Measurements from ENCODE around the gene VPS54.
A peak's percentile ranks its signal among the peaks of the same experiment; 100 is the strongest.
"Not testable (repeated sequence)": the region's sequence is repeated elsewhere in the genome, so short reads cannot be mapped to it uniquely, and the experiment has no call there.

The VPS54 gene

GRCh38 chr2:63849381-63850203 lies 169.6 kb downstream of the VPS54 start:
- TF ChIP-seq CTCF (IDR thresholded peaks at IDR 0.05; ENCODE audit: low read length, missing control alignments), result no peak
- peak; percentile 44 for DNase-seq (ENCODE audit: low read depth)
- H3K4me3 ChIP-seq (replicated peaks; ENCODE audit: low read depth, low read length), result no peak overlapping the region

GRCh38 chr2:63847571-63847970 lies 171.7 kb downstream of the VPS54 start:
- not testable (repeated sequence) for DNase-seq (ENCODE audit: low read depth); H3K4me3 ChIP-seq (replicated peaks; ENCODE audit: low read depth, low read length)

GRCh38 chr2:63846487-63846886 lies 172.7 kb downstream of the VPS54 start:
- no peak overlapping the region for H3K4me3 ChIP-seq (replicated peaks; ENCODE audit: low read depth, low read length)
- DNase-seq (ENCODE audit: low read depth), result no peak
- no peak for TF ChIP-seq CTCF (IDR thresholded peaks at IDR 0.05; ENCODE audit: low read length, missing control alignments)

GRCh38 chr2:63845866-63846265 lies 173.4 kb downstream of the VPS54 start:
- no peak for DNase-seq (ENCODE audit: low read depth)
- no peak for TF ChIP-seq CTCF (IDR thresholded peaks at IDR 0.05; ENCODE audit: low read length, missing control alignments)
- no peak overlapping the region for H3K4me3 ChIP-seq (replicated peaks; ENCODE audit: low read depth, low read length)

GRCh38 chr2:63844616-63845015 lies 174.6 kb downstream of the VPS54 start:
- no peak for DNase-seq (ENCODE audit: low read depth)
- no peak for TF ChIP-seq CTCF (IDR thresholded peaks at IDR 0.05; ENCODE audit: low read length, missing control alignments)
- no peak overlapping the region for H3K4me3 ChIP-seq (replicated peaks; ENCODE audit: low read depth, low read length)

GRCh38 chr2:63843791-63844190 lies 175.4 kb downstream of the VPS54 start:
- TF ChIP-seq CTCF (IDR thresholded peaks at IDR 0.05; ENCODE audit: low read length, missing control alignments), result no peak
- peak overlapping the region; percentile 96 for H3K4me3 ChIP-seq (replicated peaks; ENCODE audit: low read depth, low read length)
- DNase-seq (ENCODE audit: low read depth), result no peak

- no peak for DNase-seq (ENCODE audit: low read depth)
- peak overlapping the region; percentile 96 for H3K4me3 ChIP-seq (replicated peaks; ENCODE audit: low read depth, low read length)
- TF ChIP-seq CTCF (IDR thresholded peaks at IDR 0.05; ENCODE audit: low read length, missing control alignments), result no peak
Observed at GRCh38 chr2:63843093-63843492, 176.1 kb downstream of the VPS54 start.
